Large intestine (tissue), 3 donors: ENCODE measurements around the gene UBASH3B. TPM values are rescaled to one million over a fixed set of nuclear protein-coding genes. Genes with fewer than 3 reads are reported as not detected.
A peak's percentile ranks its signal among the peaks of the same experiment; 100 is the strongest.

Experiments
- DNase-seq, 2 donors: peaks; one replicate each; pipeline versions ENCODE4 v3.0.0 to v3.0.0-alpha.2; 2013
- H3K27ac ChIP-seq: one replicate; pipeline ENCODE4 v1.5.1; 2013; ENCODE audit warnings: low read length
- H3K27me3 ChIP-seq: 2 replicates; pipeline ENCODE4 v1.6.1; 2013; ENCODE audit warnings: low read length; ENCODE audit not compliant: control insufficient read depth, insufficient read depth
- H3K36me3 ChIP-seq: 2 replicates; pipeline ENCODE4 v1.6.1; 2013; ENCODE audit warnings: low read length; ENCODE audit not compliant: control insufficient read depth, insufficient read depth
- H3K4me1 ChIP-seq: one replicate; pipeline ENCODE4 v1.6.1; 2013; ENCODE audit warnings: low read length; ENCODE audit not compliant: control insufficient read depth, insufficient read depth
- H3K4me3 ChIP-seq: one replicate; pipeline ENCODE4 v1.5.1; 2013; ENCODE audit warnings: low read length
- H3K9me3 ChIP-seq: one replicate; pipeline ENCODE4 v1.6.1; 2013; ENCODE audit warnings: mild to moderate bottlenecking, low read depth, low read length, moderate library complexity; ENCODE audit not compliant: control insufficient read depth
- WGBS: methylation state at CpG from one replicate; pipeline ENCODE4 v1.1.5; 2013; ENCODE audit warnings: low lambda C conversion rate; ENCODE audit not compliant: insufficient coverage; 5-methylcytosine and 5-hydroxymethylcytosine counted together
- polyA plus RNA-seq: library from polyadenylated mRNA; unstranded; fragments of 120-200 nt; gene quantifications from one replicate; pipeline ENCODE4 v1.2.1, GENCODE V29; 2013

Gene UBASH3B
- polyA plus RNA-seq, 1 donor: 2.8 TPM

- Histone ChIP-seq H3K9me3 (no peaks in the 10 kb centered on the region), H3K27me3 (peaks cover 3% of the 10 kb centered on the region), H3K4me3 (no peak overlapping the region), H3K36me3 (no peaks in the 10 kb centered on the region), H3K4me1 (peaks cover 5% of the 10 kb centered on the region), H3K27ac (no peak overlapping the region)
- 67% methylated on average over 2 of the region's 12 CpGs for WGBS
- peak; percentile 64 to 69 for DNase-seq
Measured at GRCh38 chr11:122781378-122782195, 126.1 kb downstream of the UBASH3B start.

GRCh38 chr11:122782222-122782621, 126.7 kb downstream of the UBASH3B start:
- Histone ChIP-seq H3K9me3 (no peaks in the 10 kb centered on the region), H3K27ac (no peak overlapping the region), H3K27me3 (peaks cover 3% of the 10 kb centered on the region), H3K4me1 (peaks cover 5% of the 10 kb centered on the region), H3K4me3 (no peak overlapping the region), H3K36me3 (no peaks in the 10 kb centered on the region)
- DNase-seq: no peak
- no CpG with 5 or more reads among the region's 2 CpGs for WGBS

- H3K27ac ChIP-seq: no peak overlapping the region
Measured at GRCh38 chr11:122784325-122784955, 128.9 kb downstream of the UBASH3B start.

GRCh38 chr11:122785031-122785541, 129.6 kb downstream of the UBASH3B start:
- no CpG with 5 or more reads among the region's 13 CpGs for WGBS
- H3K27me3 ChIP-seq: peaks cover 3% of the 10 kb centered on the region
- peak in 1 of 2 donors; percentile 50 for DNase-seq
- H3K27ac ChIP-seq: no peak overlapping the region
- H3K4me3 ChIP-seq: no peak overlapping the region
- no peaks in the 10 kb centered on the region for H3K36me3 ChIP-seq
- no peaks in the 10 kb centered on the region for H3K9me3 ChIP-seq
- H3K4me1 ChIP-seq: peaks cover 5% of the 10 kb centered on the region

More at GRCh38 chr11:122784325-122784955, 128.9 kb downstream of the UBASH3B start:
- Histone ChIP-seq H3K9me3 (no peaks in the 10 kb centered on the region), H3K27me3 (peaks cover 3% of the 10 kb centered on the region), H3K4me3 (no peak overlapping the region), H3K36me3 (no peaks in the 10 kb centered on the region), H3K4me1 (peaks cover 5% of the 10 kb centered on the region)
- 67% methylated on average over 1 of the region's 5 CpGs for WGBS
- DNase-seq: no peak

GRCh38 chr11:122786896-122787295, 131.4 kb downstream of the UBASH3B start:
- no peak for DNase-seq
- H3K27me3 ChIP-seq: peaks cover 3% of the 10 kb centered on the region
- WGBS: no CpG with 5 or more reads among the region's 7 CpGs

GRCh38 chr11:122788781-122789535, 133.4 kb downstream of the UBASH3B start:
- no peak overlapping the region for H3K4me3 ChIP-seq
- H3K27me3 ChIP-seq: no peaks in the 10 kb centered on the region
- H3K4me1 ChIP-seq: peaks cover 5% of the 10 kb centered on the region
- H3K27ac ChIP-seq: no peak overlapping the region
- no CpG with 5 or more reads among the region's 10 CpGs for WGBS
- no peaks in the 10 kb centered on the region for H3K9me3 ChIP-seq
- no peak for DNase-seq
- no peaks in the 10 kb centered on the region for H3K36me3 ChIP-seq

More at GRCh38 chr11:122786896-122787295, 131.4 kb downstream of the UBASH3B start:
- Histone ChIP-seq H3K27ac (no peak overlapping the region), H3K9me3 (no peaks in the 10 kb centered on the region), H3K36me3 (no peaks in the 10 kb centered on the region), H3K4me1 (peaks cover 5% of the 10 kb centered on the region), H3K4me3 (no peak overlapping the region)

- H3K4me1 ChIP-seq: peaks cover under 1% of the 10 kb centered on the region
- WGBS: no CpG with 5 or more reads among the region's 3 CpGs
- H3K27ac ChIP-seq: no peak overlapping the region
- H3K4me3 ChIP-seq: no peak overlapping the region
- H3K9me3 ChIP-seq: no peaks in the 10 kb centered on the region
- no peaks in the 10 kb centered on the region for H3K36me3 ChIP-seq
- H3K27me3 ChIP-seq: no peaks in the 10 kb centered on the region
- no peak for DNase-seq
Measured at GRCh38 chr11:122789907-122790306, 134.4 kb downstream of the UBASH3B start.

GRCh38 chr11:122791411-122791810, 135.9 kb downstream of the UBASH3B start:
- H3K36me3 ChIP-seq: no peaks in the 10 kb centered on the region
- no CpG with 5 or more reads among the region's 2 CpGs for WGBS
- H3K27ac ChIP-seq: no peak overlapping the region
- H3K4me1 ChIP-seq: no peaks in the 10 kb centered on the region
- H3K27me3 ChIP-seq: no peaks in the 10 kb centered on the region
- H3K9me3 ChIP-seq: no peaks in the 10 kb centered on the region
- no peak overlapping the region for H3K4me3 ChIP-seq
- DNase-seq: no peak

- H3K27ac ChIP-seq: no peak overlapping the region
- 92% methylated on average over 2 of the region's 8 CpGs for WGBS
- no peak for DNase-seq
- no peaks in the 10 kb centered on the region for H3K27me3 ChIP-seq
- H3K4me1 ChIP-seq: no peaks in the 10 kb centered on the region
- H3K36me3 ChIP-seq: no peaks in the 10 kb centered on the region
- H3K4me3 ChIP-seq: no peak overlapping the region
- H3K9me3 ChIP-seq: no peaks in the 10 kb centered on the region
Measured at GRCh38 chr11:122791836-122792235, 136.3 kb downstream of the UBASH3B start.

GRCh38 chr11:122793515-122793914, 138.0 kb downstream of the UBASH3B start:
- Histone ChIP-seq H3K27me3 (no peaks in the 10 kb centered on the region), H3K4me3 (no peak overlapping the region), H3K36me3 (no peaks in the 10 kb centered on the region), H3K4me1 (no peaks in the 10 kb centered on the region), H3K9me3 (no peaks in the 10 kb centered on the region), H3K27ac (no peak overlapping the region)
- DNase-seq: no peak
- WGBS: no CpG with 5 or more reads among the region's 3 CpGs
